GM19328 (cell line): Measurements from ENCODE around the gene RHBDL1.

Source experiments
- ATAC-seq: cut with Tn5 transposase; IDR thresholded peaks from one replicate; pipeline ENCODE4 v1.9.1; 2021; ENCODE audit warnings: mild to moderate bottlenecking, moderate library complexity; ENCODE audit not compliant: unreplicated experiment

Gene RHBDL1

DNA sequence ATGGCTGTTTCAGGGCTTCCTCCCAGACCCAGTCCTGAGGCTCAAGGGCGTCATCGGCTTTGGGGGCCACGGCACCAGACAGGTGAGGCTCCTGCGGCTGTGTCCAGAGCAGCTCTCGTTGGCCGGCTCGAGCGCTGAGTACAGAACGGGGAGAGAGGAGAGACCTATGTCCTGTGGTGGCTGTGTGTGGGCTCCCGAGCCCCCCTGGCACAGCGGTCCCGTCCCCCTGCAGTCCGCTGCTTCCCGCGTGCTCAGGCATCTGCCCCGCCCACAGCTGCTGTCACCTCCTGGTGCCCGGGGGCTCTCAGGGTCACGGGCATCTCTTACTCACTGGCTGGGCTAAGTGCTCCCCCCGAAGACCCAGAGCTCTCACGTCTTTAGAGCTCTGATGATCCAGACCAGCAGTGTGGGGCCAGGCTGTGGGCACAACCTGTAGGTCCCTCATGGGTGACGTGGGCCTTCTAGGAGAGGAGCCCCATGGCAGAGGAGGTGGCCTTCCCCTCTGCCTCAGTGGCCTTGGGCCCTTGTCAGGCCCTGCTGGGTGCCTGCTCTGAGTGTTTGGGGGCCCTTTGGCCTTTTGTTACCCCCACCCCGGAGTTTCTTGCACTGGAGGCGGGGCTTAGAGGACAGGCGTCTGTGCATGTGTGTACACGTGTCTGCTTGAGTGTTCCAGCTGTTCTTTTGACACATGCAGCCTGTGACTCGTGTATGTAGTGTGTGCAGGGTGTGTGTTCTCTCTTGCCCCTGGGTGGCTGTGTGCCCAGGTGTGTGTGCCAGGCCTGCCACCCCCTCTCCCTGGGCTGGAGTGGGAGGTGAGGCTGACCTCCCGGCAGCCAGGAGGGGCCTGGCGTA lies 22.8 kb upstream of the RHBDL1 start:
- no peak for ATAC-seq

GRCh38 chr16:654034-654433 lies 21.4 kb upstream of the RHBDL1 start:
- no peak for ATAC-seq

DNA sequence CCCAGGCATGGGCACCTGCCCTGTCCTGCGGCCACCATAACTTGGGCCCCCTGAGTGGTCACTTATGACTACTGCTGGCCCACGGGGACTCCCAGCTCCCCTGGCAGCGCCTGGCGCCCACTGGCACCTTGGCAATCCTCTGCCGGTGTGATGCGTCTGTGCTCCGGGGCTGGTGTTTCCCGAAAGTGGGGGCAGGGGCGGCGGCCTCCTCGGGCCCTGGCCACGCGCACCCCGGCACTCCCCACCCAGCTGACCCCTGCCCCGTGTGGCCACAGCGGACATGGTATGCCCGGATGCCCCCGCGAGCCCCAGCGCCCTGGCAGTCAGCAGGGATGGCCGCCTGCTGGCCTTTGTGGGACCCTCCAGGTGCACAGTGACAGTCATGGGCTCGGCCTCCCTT lies 18.0 kb upstream of the RHBDL1 start:
- ATAC-seq = no peak

- ATAC-seq = no peak
Measured at GRCh38 chr16:658679-659571, 16.5 kb upstream of the RHBDL1 start.

GRCh38 chr16:659618-660017 lies 15.9 kb upstream of the RHBDL1 start:
- ATAC-seq = no peak

DNA sequence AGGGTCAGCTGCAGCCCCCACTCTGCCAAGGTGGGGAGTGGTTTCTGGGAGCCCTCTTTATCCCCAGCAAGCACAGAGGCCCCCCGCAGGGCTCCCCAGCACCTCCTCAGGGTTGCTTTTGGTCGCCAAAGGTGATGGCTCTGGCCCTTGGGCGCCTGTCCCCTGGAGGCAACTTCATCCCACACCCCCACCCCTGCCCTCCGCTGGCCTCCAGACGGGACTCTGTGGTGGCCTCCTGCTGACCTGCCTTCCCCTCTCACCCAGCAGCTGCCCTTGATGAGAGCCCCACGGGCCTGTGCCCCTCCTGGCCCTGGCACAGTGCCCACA lies 15.4 kb upstream of the RHBDL1 start:
- ATAC-seq = no peak

DNA sequence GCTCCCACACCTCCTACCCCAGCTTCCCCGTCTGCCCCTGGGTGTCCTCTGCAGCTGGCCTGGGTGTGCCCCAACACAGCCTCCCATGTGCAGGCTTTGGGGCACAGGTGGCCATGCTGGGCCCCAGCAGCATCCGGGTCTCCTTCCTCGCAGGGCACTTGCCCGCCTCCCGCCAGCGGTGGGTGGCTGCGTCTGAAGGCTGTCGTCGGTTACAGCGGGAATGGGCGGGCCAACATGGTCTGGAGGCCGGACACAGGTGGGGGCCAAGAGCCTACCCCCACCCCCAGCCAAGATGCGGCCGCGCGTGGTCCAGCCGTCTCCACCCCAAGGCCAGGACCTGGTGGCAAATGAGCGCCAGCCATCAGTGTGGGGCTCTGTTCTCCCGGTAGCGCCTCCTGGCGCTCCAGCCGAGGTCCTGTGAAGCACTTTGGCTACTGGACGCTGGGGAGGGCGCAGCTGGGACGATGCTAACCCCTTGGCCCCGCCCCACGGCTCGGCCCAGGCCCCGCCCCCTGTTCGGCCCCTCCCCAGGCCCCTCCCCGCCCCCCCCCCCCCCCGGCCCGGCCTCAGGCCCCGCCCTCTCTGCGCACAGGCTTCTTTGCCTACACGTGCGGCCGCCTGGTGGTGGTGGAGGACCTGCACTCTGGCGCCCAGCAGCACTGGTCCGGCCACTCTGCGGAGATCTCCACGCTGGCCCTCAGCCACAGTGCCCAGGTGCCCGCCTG lies 14.8 kb upstream of the RHBDL1 start:
- ATAC-seq = peak; percentile 47

- peak; percentile 5 for ATAC-seq
Measured at GRCh38 chr16:661184-661821, 14.2 kb upstream of the RHBDL1 start.

DNA sequence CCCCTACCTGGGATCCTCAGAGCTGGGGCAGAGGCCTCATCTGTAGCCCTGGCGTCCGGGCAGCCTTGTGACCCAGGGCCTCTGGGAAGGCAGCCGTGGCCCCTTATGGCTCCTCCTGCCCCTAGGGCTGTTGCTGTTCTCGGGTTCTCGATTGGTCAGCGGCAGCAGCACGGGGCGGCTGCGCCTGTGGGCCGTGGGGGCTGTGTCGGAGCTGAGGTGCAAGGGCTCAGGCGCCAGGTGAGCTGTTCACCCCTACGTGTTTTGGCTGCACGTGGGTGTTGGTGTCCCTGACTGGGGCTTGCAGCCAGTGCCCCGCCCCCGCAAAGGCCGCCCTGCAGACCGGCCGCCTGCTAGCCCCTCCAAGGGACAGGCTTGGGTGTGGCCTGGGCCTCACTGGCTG lies 13.4 kb upstream of the RHBDL1 start:
- no peak for ATAC-seq

- no peak for ATAC-seq
Measured at GRCh38 chr16:662597-662996, 12.9 kb upstream of the RHBDL1 start.

GRCh38 chr16:666572-666971 lies 8.9 kb upstream of the RHBDL1 start:
- no peak for ATAC-seq

DNA sequence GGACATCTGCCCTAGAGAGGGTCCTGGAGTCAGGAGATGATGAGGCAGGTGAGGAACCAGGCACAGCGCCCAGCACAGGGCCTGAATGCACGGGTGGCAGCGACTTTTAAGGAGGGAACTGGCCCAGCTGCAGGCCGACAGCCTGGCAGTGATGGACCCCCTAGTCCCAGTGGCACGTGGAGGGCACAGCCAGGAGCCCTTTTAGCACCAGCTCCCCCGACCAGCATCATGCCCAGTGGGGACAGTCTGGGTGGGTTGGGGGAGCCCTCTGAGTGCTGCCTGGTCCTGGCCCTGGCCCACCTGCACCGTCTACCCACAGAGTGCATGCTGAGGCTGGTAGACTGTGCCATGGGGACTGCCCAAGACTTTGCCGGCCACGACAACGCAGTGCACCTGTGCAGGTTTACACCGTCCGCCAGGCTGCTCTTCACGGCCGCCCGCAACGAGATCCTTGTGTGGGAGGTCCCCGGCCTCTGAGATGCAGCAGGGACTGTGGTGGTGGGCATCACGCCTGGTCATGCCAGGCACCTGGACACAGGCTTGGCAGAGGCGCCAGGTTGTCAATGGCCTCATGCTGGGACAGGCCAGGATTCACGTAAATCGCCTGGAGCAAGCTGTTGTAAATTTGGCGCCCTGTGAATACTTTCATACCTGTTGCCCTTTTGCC lies 8.2 kb upstream of the RHBDL1 start:
- no peak for ATAC-seq

DNA sequence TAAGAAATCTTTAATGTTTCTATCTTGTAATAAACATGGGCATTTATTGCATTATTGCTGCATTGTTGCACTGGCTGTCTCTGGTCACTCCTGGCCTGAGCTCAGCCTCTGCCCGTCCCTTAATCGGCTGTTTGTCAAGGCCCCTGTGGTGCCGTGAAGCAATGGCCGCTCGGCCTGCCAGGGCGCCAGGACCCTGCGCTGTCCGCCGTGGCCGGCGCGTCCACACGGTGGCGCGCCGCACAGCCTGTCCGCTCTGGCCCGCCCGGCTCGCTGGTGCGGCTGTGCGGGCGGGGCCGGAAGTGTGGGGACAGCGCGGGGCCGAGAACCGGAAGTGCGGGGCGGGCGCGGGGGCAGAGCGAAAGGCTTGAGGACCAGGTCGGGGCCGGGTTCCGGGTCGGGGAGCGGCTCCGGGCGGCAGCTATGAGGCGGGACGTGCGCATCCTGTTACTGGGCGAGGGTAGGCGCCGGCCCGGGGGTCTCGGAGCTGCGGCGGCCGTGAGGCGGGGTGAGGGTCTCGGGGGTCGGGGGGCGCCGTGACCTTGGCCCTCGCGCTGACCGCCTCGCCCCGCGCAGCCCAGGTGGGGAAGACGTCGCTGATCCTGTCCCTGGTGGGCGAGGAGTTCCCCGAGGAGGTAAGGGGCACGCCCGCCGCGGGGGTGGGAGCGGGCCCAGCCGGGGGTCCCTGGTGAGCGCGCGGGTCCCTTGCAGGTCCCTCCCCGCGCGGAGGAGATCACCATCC lies 7.5 kb upstream of the RHBDL1 start, which contains the start of gene RHOT2:
RHOT2 (plus strand) TSS at position 353 of the 739 bp plus-strand sequence; CDS start at position 421, 68 bp downstream.
- ATAC-seq = peak; percentile 88

- no peak for ATAC-seq
Measured at GRCh38 chr16:668519-669171, 6.8 kb upstream of the RHBDL1 start.

- no peak for ATAC-seq
Measured at GRCh38 chr16:669666-670065, 5.8 kb upstream of the RHBDL1 start.

- no peak for ATAC-seq
Measured at GRCh38 chr16:670485-671352, 4.8 kb upstream of the RHBDL1 start.

DNA sequence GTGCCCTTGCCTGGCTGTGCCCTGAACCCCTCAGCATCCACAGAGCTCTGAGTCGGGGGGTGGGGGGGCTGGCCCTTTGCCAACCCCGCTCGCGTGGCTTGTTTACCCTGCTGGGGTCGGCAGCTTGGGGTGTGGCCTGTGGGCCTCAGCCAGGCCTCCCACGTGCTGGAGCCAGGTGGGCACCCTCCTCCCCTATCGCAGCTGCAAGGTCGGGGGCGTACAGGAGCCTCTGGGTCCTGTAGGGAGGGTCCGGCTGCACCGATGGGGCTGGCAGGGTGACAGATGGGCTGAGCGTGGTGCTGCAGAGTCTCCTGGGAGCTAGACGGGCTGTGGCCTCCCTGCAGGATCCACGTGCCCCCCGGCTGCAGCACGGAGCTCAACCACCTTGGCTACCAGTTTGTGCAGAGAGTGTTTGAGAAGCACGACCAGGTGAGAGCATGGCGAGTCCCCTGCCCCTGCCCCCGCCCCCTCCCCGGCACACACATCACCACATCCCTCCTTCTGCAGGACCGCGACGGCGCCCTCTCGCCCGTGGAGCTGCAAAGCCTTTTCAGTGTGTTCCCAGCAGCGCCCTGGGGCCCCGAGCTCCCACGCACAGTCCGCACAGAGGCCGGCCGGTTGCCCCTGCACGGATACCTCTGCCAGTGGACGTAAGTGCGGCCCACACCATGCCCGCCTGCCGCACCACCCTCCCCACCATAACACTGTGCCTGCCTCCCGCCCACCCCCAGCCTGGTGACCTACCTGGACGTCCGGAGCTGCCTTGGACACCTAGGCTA lies 3.9 kb upstream of the RHBDL1 start:
- no peak for ATAC-seq
